K562 (cell line): Measurements from ENCODE around the gene DPPA4. TPM values are rescaled to one million over a fixed set of nuclear protein-coding genes. Genes with fewer than 3 reads are reported as not detected.

Experiments
- CTBP1 ChIP-seq: fragments of 450-650 bp; IDR thresholded peaks from 2 replicates; pipeline ENCODE4 v1.6.1; 2016; ENCODE audit warnings: borderline replicate concordance
- FOXP4 ChIP-seq: sonication (generic); formaldehyde crosslinking; IDR thresholded peaks from 2 replicates; pipeline ENCODE4 v1.8.0; 2022; ENCODE audit warnings: mild to moderate bottlenecking, missing genetic modification reagents, borderline replicate concordance
- GTF2B ChIP-seq: IDR thresholded peaks from 2 replicates; pipeline ENCODE4 v1.6.1; 2011; ENCODE audit not compliant: insufficient read length; ENCODE audit errors: extremely low read depth
- NR2C2 ChIP-seq, 2 experiments: fragments of 200-800 bp in 1 of 2; sonication (Bioruptor generic) in 1 of 2; sonication (generic) in 1 of 2; formaldehyde crosslinking in 1 of 2; IDR thresholded peaks; 2 replicates each; pipeline versions ENCODE4 v1.6.1 to v1.8.0; 2016 to 2022; ENCODE audit warnings: mild to moderate bottlenecking in 1 of 2, missing compliant biosample characterization in 1 of 2, missing genetic modification characterization in 1 of 2, missing genetic modification reagents in 1 of 2
- ZBTB7A ChIP-seq: IDR thresholded peaks from 2 replicates; pipeline ENCODE4 v1.6.1; 2011; ENCODE audit warnings: low read depth, mild to moderate bottlenecking, low read length, moderate library complexity, borderline replicate concordance; ENCODE audit not compliant: control insufficient read depth
- ZNF609 ChIP-seq: sonication (generic); formaldehyde crosslinking; IDR thresholded peaks from 2 replicates; pipeline ENCODE4 v1.8.1; 2023; ENCODE audit warnings: missing genetic modification reagents, mild to moderate bottlenecking, borderline replicate concordance
- ZNF696 ChIP-seq: fragments of 250-450 bp; sonication (Bioruptor Pico); conservative IDR thresholded peaks from 2 replicates; pipeline ENCODE4 v1.4.0; 2020; ENCODE audit warnings: mild to moderate bottlenecking, moderate library complexity
- polyA plus RNA-seq, 8 experiments: library from polyadenylated mRNA; depleted of rRNA in 4 of 8; stranded (reverse) in 5 of 8; unstranded in 3 of 8; fragments of >200 nt; fragmentation: Nextera tagmentation in 2 of 8; fragmentation: Illumina TruSeq in 1 of 8; extraction: Ambion mirVana in 2 of 8; extraction: Trizol in 1 of 8; gene quantifications; 2 replicates each; pipeline versions ENCODE4 v1.2.1 to v1.2.3, GENCODE V29; 2011 to 2014; ENCODE audit warnings: inconsistent platforms in 1 of 8, missing spikeins in 1 of 8
- small RNA-seq: library from RNA; depleted of rRNA; stranded (forward); fragments of <200 nt; gene quantifications from one replicate; pipeline ENCODE3, GENCODE V24; 2014
- total RNA-seq, 7 experiments: library from RNA; depleted of rRNA in 6 of 7; stranded (reverse); fragments of >200 nt in 6 of 7; fragmentation: Illumina TruSeq in 2 of 7; extraction: Trizol in 2 of 7; gene quantifications; 2 replicates each; pipeline versions ENCODE4 v1.2.1 to v1.2.3, GENCODE V29; 2011 to 2021; ENCODE audit warnings: low replicate concordance in 1 of 7

DPPA4 gene
- total and polyA plus RNA-seq, 9 of the 15 experiments (the other 6 are each of a cell fraction or from before 2014, with no cell fraction given), result 0.53 TPM; not detected in 8

GRCh38 chr3:109278141-109278540 lies 59.2 kb downstream of the DPPA4 start (continued):
- TF ChIP-seq ZNF609 (CRISPR knock-in tag) (no peak), NR2C2 (CRISPR knock-in tag; IDR thresholded peaks at IDR 0.05) (no peak), NR2C2 (tag; IDR thresholded peaks at IDR 0.05) (no peak), CTBP1 (no peak), ZBTB7A (no peak), GTF2B (no peak), FOXP4 (no peak), ZNF696 (CRISPR knock-in tag) (no peak)

Small RNA genes within 50 kb of the gene (small RNA-seq; reads per million reads assigned to genes)
- gene AC124945.1, result not detected
- gene RF00017, result not detected

Other genes starting within 250 kb of the DPPA4 start
- gene MORC1, start 219.4 kb downstream of the DPPA4 start, total RNA-seq (2014; rRNA removed), result 0.16 and 0.41 TPM in 2 replicates
- gene MORC1, start 219.4 kb downstream of the DPPA4 start, total RNA-seq (2014; rRNA removed; fragmentation: Illumina TruSeq; extraction: Trizol), result 0.22 and 0.35 TPM in 2 replicates
- gene MORC1, start 219.4 kb downstream of the DPPA4 start, total RNA-seq (2015; rRNA removed; fragmentation: Illumina TruSeq; extraction: Trizol), result 0.26 and 0.36 TPM in 2 replicates
- gene MORC1, start 219.4 kb downstream of the DPPA4 start, total RNA-seq (2021), result 0.13 and 0.31 TPM in 2 replicates
- gene MORC1, start 219.4 kb downstream of the DPPA4 start, polyA plus RNA-seq (2011; rRNA removed), result not detected in 2 replicates
- gene MORC1, start 219.4 kb downstream of the DPPA4 start, polyA plus RNA-seq (2014; fragmentation: Illumina TruSeq; extraction: Trizol), result 0.18 and 0.28 TPM in 2 replicates
- under 1 TPM; 0.24 to 0.32 TPM for gene MORC1, start 219.4 kb downstream of the DPPA4 start, polyA plus RNA-seq (2014; fragmentation: Nextera tagmentation; extraction: Ambion mirVana)
- gene MORC1, start 219.4 kb downstream of the DPPA4 start, polyA plus RNA-seq (2014; rRNA removed), result 0.08 and 0.42 TPM in 2 replicates
- gene C3orf85, start 200.8 kb downstream of the DPPA4 start, total RNA-seq (2014; rRNA removed), result not detected in 2 replicates
- gene C3orf85, start 200.8 kb downstream of the DPPA4 start, total RNA-seq (2014; rRNA removed; fragmentation: Illumina TruSeq; extraction: Trizol), result not detected in 2 replicates
- gene C3orf85, start 200.8 kb downstream of the DPPA4 start, total RNA-seq (2015; rRNA removed; fragmentation: Illumina TruSeq; extraction: Trizol), result not detected in 2 replicates
- not detected in 2 replicates for gene C3orf85, start 200.8 kb downstream of the DPPA4 start, total RNA-seq (2021)
- gene C3orf85, start 200.8 kb downstream of the DPPA4 start, polyA plus RNA-seq (2011; rRNA removed), result not detected in 2 replicates
- gene C3orf85, start 200.8 kb downstream of the DPPA4 start, polyA plus RNA-seq (2014; fragmentation: Illumina TruSeq; extraction: Trizol), result not detected in 2 replicates
- not detected for gene C3orf85, start 200.8 kb downstream of the DPPA4 start, polyA plus RNA-seq (2014; fragmentation: Nextera tagmentation; extraction: Ambion mirVana)
- not detected in 2 replicates for gene C3orf85, start 200.8 kb downstream of the DPPA4 start, polyA plus RNA-seq (2014; rRNA removed)
- gene DPPA2, start 21.0 kb downstream of the DPPA4 start, total RNA-seq (2014; rRNA removed), result not detected in 2 replicates
- not detected in 2 replicates for gene DPPA2, start 21.0 kb downstream of the DPPA4 start, total RNA-seq (2014; rRNA removed; fragmentation: Illumina TruSeq; extraction: Trizol)
- gene DPPA2, start 21.0 kb downstream of the DPPA4 start, total RNA-seq (2015; rRNA removed; fragmentation: Illumina TruSeq; extraction: Trizol), result not detected in 2 replicates
- not detected in 2 replicates for gene DPPA2, start 21.0 kb downstream of the DPPA4 start, total RNA-seq (2021)
- gene DPPA2, start 21.0 kb downstream of the DPPA4 start, polyA plus RNA-seq (2011; rRNA removed), result not detected in 2 replicates
- gene DPPA2, start 21.0 kb downstream of the DPPA4 start, polyA plus RNA-seq (2014; fragmentation: Illumina TruSeq; extraction: Trizol), result not detected in 2 replicates
- gene DPPA2, start 21.0 kb downstream of the DPPA4 start, polyA plus RNA-seq (2014; fragmentation: Nextera tagmentation; extraction: Ambion mirVana), result under 1 TPM in 1 of 2 experiments, not detected in 1; 0.04 TPM
- gene DPPA2, start 21.0 kb downstream of the DPPA4 start, polyA plus RNA-seq (2014; rRNA removed), result not detected in 2 replicates